RPMI7951 (cell line): ENCODE data around the gene CD47. TPM values are rescaled to one million over a fixed set of nuclear protein-coding genes. Genes with fewer than 3 reads are reported as not detected.

Experiments
- DNase-seq: peaks from one replicate; pipeline ENCODE4 v3.0.0-alpha.2; 2012; ENCODE audit warnings: low read depth
- total RNA-seq: library from RNA; depleted of rRNA; stranded (reverse); fragments of >200 nt; shearing (Covaris generic); gene quantifications from 2 replicates; pipeline ENCODE4 v1.2.3, GENCODE V29; 2014; rRNA removed

Gene CD47
- total RNA-seq = 93.7 and 111 TPM in 2 replicates

DNA sequence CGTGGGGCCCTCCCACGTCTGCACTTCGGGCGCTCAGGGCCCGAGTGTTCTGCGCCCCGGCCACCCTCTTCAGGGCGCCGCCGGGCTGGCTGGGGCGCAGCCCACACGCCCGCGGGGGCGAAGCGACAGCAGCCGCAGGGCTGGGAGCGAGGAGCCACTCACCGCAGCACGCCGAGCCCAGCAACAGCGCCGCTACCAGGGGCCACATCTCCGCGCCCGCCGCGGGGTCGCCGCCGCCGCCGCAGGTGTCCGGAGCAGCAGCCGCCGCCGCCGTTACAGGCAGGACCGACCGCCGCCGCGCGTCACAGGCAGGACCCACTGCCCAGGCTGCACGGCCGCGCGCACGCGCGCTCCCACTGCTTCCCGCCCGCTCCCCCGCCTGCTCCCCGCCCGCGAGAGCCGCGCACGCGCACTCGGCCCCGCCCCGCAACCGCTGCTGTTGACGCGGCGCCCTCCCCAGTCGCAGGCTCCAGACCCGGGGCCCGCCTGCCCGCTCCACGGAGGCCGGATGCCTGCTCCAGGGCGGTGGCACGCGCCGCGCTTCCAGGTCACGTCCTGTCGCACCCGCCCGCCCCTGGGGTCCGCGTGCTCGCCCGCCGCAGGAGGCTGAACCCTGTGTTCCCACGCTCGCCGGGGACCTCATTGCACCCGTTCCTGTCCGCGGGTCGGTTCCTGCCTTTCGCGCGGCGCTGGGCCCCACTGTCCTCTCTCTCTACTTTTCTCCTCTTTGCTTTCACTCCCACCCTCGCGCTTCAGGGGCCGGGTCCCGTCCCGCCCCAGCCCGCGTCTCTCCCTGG is at the start of gene CD47:
Gene CD47 (minus strand): TSS at position 331 of the 797 bp plus-strand sequence. CDS start 123 bp downstream, at position 208.
- DNase-seq = peak; percentile 90

DNA sequence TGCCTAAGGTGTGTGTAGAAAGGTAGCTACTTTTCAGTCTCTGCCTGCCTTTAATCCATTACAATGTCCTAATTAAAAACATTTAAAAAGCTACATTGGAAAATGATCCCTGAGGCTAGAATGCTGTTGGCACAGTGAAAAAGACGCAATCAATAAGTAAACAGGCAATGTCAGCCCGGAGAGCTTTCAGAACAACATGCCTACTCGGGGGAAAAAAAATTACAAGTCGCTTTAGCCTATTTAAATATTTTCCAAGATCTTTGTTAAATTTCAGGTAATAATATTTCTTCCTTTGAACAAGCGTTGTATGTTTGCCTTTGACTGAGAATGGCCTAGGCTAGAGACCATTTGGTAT is 46.6 kb upstream of the CD47 start:
- no peak for DNase-seq

DNA sequence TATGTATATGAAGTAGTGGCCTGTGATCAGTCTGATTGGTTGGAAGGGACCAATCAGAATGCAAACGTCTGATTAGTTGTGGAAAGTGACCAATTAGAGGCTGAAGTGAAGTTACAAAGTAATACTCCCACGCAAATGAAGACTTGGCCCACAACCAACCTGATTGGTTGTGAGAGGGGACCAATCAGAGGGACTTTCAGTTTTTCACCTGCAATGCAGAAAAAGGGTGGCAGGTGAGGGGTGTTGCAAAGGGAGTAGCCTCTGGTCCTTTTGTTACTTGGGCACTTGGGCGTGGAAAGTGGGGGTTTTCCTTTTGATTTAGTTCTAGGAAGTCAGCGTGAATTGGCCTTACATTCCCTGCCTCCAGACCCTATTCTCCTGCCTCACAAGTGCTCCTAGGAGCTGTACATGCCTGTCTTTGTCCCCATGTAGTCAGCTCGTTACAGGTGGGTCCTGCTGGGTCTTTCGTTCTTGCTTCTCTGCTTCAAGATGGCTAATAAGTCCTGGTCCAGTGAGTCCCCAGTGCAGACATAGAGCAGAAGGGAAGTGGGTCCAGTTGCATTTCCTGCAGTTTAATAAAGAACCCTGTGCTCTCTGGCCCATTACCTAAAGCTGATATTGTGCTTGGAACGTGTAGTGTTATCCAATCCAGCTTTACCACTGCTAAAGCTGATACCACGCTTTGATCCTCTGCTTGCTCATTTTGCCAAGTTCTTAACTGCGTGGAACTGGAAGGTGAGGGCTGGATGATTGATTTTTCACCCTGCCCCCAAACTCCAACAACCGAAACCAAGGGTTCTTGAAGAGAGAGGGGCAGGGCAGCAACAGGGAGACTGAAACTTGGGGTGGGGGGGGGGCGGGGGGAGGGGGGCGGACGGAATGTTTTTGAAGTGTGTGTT is 46.0 kb upstream of the CD47 start:
- no peak for DNase-seq

DNA sequence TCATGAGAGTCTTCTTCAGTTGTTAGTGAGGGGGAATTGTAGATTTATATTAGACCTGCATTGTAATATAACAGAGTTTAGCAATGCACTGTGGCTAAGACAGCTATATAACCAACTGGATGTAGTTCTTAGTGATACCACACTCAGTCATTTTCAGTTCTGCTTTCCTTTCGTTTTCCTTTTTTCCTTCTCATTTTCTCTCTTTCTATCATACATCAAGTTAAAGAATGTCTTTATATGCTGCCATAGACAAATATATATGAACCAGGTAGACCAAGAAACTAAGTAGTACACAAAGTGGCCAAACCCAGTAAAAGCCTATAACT is 43.7 kb upstream of the CD47 start:
- no peak for DNase-seq

DNA sequence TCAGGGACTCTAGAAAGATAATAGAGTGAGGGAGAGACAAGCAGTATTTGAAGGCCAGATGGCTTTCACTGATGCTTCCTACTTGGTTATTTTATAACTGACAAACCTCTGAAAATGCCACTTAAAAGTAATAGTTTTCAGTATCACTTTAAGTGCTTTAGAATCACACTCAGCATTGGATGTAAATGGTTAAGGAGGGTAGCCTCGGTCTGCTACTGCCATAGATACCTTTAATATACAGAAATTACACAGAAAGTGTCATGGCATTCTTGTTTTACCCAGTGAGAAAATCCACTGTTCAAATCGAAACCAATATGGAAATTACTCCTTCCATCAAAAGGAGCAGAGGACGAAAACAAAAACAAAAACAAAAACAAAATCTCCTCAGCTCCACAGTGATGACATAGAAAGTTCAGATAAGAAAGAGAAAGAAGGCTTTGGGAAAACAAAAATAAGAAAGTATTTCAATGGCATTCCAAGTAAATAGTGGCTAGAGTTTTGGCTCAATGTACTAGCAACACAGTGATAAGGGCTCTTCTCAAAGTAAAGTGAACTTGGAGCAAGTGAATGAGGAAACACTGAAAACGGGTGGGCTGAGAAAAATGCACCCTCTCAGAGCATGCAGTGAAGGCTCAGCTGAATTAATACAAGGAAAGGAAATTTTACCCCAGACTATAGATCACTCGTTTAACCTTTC is 43.2 kb upstream of the CD47 start:
- no peak for DNase-seq

DNA sequence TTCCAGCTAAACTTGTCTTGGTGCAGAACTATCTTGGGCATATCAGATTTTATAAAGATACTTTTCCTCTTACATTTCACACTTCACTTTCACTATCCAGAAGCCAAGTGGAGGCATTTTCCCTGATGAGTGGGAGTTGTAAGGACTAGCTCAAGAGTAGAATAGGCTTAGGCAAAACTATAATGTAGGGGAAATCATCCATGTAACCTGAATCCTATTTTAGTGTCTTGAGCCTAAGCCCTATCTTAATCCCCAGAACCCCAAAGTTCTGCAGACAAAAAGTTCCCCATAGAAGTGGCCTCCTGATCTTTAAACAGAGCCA is 42.2 kb upstream of the CD47 start:
- DNase-seq = peak; percentile 16

DNA sequence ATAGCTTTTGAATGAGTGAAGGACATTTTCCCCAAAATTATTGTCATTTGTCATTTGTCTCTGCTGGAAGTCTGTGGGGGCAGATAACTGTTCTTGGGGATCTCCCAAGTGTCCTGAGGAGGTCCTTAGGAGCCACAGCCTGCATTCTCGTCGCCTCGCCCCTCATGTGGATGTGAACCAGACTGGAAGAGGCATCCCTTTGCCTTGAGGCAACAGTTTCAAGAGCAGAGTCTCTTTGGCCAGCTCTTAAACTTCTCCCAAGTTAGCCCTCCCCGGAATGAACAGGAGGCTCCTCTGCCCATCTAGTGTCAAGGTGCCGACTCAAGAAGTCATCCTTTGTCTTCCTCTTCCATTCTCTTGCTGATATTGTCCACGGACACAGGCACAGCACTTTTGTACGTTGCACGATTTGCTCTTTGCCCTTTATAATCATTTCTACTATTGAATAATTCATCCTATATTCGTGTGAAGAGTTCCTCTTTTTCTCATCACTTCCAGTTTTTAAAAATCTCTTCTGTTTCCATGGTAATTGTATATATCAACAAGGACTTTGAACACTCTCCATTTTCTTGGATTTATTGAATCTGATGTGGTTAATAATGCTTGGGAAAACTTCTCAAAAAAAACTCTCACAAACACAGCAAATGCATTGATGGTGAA is 40.8 kb upstream of the CD47 start:
- DNase-seq = peak; percentile 73

DNA sequence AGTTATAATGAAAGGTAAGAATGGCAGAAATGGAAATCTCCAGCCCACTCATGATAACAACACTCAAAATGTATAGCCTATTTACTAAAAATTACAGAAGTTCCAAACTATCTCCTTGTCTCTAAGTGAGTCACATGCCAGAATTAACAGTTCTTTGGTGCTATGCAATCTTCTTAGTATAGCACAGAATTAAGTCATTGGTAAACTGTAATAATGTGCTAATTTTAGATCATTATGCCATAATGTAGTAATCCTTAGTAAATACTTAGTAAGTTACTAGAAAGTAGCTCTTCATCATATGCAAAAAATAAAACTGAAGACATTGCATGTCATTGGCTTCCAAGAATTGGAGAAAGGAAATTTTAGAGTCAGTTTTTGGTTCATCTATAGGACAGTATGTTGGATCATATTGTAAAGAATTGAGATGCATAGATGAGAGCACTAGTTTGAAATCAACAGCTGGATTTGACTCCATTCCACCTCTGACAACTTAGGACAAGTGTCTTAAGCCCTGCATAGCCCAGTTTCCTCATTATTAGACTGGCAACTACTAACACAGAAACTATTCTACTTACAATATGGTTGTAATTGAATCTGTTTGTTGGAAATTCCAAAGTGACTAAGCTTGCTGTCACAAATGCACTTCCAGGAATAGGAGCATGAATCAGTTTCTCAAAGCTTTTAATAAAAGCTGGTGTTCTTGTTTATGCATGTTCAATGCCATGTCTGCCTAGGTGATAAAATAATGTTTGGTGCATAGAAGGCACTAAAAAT is 40.1 kb upstream of the CD47 start:
- DNase-seq = peak; percentile 87

DNA sequence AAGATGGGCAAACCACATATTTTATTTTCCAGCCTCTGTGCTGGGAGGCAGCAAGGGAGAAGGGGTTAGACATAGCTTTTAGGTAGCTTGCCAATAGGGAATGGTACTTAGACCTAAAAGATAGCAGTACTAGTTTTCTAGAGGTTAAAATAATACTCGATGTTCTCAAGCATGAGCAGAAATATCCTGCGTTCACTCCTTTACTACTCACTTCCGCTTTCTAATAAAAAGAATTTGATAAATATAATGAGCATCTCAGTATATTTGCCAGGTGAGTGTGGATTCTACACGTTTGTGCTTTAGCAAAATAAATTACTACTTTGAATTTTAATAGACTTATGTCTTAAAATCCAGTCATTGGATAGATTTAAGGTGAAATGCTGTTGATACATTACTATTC is 39.4 kb upstream of the CD47 start:
- DNase-seq = no peak

DNA sequence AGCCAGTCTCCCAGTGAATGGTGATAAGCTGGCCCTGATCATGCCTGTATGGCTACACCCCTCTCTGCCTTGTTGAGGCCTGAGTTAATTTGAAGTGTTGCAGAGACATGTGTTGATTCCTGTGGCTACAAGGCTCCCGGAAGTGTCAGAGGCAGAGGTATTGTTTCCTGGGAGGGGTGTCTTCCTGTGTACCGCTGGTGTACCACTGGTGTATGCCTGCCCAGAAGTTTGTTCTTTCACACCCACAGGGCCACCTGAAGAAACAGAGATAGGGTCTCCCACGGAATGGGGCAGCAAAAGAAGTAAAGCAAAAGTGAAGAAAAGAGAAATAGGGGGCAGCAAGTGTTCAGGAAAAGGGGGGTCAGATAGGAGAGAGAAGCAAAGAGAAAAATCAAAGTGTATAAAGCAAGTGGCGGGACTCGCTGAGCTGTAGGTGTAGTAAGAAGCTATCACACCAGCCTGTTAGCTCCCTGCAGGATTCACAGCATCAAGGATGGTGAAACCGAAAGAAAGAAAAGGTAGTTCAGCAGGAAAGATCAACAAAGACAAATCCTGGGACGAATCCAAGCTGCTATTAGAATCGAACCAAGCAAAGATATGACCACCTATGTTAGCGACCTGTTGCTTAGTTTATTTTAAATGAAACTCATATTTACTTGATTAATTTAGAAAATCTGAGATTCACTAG is 36.6 kb upstream of the CD47 start:
- DNase-seq = no peak

DNA sequence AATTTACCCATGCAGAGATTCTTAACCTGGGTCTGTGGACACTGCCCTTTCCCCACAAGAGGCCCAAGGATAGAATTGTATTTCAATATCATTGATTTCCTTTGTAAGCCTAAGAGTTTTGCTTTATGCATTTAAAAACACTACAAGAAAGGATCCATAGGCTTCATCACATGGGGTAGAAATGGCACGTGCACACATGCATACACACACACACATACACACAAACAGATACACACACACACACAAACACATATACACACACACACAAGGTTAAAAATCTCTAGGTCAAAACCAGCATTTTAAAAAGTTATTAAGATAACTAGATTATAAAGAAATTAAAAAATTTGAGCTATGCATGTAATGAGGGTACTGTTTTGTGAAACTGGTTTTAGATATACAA is 35.5 kb upstream of the CD47 start:
- DNase-seq = no peak

DNA sequence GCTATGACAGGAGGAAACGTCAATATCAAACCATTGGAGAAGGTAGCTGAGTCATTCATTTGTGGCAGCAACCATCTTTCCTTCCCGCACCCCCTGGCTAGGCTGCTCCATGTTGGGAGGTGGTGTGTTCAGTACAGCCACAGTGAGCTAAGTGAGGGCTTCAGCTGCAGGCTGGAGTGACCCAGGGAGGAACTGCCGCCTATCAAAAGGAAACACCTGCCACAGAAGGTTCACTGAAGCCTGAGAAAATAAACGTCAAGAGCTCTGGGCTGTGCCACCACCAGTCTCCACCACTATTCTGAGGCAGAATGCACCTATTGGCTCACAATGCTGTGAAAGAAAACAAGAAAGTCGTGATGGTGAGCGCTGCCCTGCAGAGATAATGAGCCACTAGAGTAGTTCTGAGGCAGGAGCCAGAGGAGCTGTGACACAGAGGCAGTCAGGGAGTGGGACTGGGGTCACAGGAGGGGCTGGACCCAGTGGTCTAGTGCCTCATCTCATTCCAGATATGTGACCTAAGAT is 34.8 kb upstream of the CD47 start:
- no peak for DNase-seq

DNA sequence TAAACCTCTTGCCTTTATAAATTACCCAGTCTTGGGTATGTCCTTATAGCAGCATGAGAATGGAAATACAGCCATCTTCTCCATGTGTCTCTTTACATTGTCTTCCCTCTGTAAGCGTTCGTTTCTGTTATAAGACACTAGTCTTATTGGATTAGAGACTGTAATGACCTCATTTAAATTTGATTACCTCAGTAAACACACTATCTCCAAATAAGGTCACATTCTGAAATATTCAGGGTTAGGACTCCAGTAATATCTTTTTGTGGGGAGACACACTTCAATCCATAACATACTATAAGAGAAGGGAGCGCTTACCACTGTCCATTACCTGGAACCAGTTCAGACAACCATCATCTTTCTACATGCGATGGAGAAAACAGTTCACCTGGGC is 34.3 kb upstream of the CD47 start:
- no peak for DNase-seq

DNA sequence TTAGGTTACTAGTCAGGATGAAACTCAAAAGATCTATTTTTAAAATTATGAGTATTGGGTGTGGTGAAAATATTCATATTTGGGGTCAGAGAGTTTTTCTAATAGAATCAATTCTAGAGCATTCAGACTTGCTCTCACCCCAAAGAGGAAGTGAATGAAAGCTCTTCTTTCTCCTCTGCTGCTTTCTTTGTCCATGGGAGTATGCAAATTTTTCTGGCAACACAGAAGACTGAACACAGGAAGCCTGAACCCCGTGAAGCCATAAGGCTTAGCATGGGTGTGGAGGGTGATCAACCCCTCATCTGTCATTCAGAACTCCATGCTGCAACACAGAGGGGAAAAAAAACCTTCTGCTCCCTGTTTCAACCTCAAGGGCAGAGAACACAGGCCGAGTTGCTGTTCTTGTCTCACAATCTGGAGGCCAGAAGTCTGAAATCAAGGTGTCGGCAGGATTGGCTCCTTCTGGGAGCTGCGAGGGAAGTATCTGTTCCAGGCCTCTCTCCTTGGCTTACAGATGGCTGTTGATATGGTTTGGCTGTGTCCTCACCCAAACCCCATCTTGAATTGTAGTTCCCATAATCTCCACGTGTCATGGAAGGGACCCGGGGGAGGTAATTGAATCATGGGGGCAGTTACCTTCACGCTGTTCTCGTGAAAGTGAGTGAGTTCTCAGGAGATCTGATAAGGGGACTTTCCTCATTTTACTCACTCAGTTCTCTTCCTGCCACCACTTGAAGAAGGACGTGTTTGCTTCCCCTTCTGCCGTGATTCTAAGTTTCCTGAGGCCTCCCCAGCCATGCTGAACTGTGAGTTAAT is 33.7 kb upstream of the CD47 start:
- DNase-seq = no peak

DNA sequence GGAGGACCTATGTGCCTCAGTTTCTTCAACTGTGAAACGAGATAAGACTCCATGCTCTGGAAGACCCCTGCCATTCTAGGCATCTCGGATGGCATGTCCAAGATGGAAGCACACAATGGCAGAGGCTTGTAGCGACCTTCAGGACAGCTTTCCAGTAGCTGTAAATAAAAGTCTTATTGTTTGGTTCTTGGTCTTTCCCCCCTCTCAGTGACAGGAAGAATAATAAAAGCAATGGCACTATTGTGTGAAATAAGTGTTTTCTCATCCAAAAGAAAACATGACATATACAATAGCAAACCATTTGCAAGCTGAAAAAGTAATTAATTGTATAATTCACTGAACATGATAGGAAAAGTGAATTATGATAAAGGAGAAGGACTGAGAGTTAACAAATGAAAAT is 32.5 kb upstream of the CD47 start:
- DNase-seq = no peak

DNA sequence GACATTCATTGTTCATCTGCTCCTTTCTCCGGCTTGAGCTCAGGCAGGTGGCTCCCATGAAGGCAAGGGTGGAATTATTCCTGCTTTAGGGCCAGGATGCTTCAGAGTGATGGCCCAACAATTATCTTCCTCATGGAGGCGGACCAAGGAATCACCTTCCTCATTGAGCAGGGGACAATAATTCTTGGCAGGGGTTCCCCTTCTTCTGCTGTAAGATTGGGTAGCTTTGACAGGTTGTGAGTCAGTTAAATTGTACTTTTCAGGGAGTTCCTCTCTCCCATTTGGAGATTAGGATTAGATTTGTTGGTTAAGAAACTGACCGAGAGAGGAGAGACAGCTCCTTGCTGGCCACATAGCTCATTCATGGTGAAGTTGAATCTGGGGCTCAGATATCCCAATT is 31.4 kb upstream of the CD47 start:
- no peak for DNase-seq

DNA sequence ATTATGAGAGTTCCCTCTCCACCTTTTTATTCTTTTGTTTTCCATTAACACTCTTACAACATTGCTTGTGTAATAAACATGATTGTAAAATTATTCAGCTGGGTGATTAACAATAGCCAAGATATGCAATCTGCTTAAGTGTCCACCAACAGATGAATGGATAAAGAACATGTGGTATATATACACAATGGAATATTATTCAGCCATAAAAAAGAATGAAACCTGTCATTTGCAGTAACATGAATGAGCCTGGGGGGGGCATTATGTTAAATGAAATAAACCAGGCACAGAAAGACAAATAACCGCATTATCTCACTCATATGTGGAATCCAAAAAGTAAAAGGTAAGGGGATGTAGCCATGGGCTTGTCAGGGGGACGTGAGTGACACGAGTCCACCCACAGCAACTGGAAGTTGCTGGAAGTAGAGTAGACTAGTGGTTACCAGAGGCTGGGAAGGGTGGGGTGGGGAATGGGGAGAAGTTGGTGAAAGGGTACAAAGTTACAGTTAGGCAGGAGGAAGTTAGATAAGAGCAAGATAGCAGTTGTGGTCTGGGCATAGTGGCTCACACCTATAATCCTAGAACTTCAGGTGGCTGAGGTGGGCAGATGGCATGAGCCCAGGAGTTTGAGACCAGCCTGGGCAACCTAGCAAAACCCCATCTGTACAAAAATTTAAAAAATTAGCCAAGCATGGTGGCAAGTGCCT is 28.7 kb upstream of the CD47 start:
- DNase-seq = no peak

DNA sequence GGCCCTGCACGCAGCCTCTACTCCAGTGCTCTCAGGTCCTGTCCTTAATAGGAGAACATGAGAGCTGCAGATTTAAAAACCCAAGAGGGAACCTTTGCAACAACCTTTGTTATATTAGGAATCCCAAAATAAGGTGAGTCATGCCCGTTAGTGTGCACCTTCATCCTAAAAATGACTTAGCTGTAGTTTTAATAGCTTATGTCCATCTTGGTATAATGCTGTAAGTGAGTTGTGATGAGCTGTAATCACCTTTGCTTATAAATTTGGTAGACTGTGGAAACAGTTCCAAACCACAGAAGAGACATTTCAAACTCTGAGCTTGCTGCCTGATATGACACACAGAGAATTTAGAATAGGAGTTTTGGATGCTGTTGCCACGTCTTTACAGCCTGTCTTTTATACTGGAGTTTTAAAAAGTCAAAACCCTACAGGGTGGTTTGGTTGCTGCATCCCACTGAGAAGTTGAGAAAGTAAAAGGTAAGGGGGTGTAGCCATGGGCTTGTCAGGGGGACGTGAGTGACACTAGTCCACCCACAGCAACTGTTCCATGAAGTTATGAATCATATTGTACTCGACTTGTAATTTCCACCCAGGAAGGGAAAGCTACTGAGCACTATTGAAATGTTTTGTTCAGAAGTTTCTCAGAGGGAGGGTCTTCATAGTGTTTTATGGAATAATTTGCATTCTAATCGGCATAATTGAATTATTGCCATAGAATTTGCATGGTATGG is 27.4 kb upstream of the CD47 start:
- DNase-seq = no peak
